ENCODE data around the gene MOCS3.
A peak's percentile ranks its signal among the peaks of the same experiment; 100 is the strongest.

Gene MOCS3

GRCh38 chr20:50982363-50982762, 23.7 kb downstream of the MOCS3 start:
- DNase-seq (ENCODE audit: low spot score): peak; percentile 44

- no peak for DNase-seq (ENCODE audit: low spot score)
These were observed 24.7 kb downstream of the MOCS3 start for GRCh38 chr20:50983321-50983720.

DNA sequence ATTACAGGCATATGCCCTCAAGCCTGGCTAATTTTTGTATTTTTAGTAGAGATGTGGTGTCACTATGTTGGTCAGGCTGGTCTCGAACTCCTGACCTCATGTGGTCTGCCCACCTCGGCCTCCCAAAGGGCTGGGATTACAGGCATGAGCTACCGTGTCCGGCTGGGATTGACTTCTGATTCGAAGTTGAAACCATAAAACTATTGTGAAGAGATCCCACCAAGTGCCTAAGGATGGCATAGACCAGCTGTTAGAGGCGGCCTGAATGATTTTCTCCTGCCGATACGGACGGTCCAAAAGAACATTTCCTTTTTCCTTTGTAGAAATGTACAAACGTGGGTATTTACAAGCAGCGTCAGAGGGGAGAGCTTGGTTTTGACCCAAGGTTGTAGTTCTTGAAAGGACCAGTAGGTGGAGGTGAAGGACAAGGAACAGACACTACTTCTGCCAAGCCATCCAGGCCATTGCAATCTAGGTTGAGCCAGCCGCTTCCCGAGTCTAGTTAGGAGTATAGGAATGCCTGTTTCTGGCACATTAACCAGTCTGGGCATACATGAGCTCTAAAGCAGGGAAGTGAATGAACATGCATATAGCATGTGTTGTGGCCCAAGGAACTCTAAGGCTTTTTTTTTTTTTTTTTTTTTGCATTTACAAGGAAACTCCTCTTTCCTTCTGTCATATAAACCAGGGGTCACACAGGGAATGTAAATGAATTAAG, 29.0 kb downstream of the MOCS3 start:
- peak; percentile 79 for DNase-seq (ENCODE audit: low spot score)

DNA sequence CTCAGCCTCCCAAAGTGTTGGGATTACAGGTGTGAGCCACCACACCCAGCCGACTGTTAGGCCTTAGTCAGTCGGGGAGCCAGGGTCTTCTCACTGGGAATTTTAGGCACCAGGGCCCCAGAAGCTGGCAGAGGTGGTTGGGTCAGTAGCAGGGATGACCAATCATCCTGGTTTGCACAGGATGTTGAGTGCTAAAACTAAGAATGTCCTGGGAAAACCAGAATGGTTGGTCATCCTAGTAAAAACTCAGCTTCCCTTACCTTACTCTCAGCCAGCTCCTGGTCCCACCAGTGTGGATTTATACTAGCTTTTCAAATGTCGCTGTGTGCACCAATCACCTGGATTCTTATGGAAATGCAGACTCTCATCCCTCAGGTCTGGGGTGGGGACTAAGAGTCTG, 32.5 kb downstream of the MOCS3 start:
- no peak for DNase-seq (ENCODE audit: low spot score)

GRCh38 chr20:50992336-50992732, 33.7 kb downstream of the MOCS3 start:
- DNase-seq (ENCODE audit: low spot score): no peak

GRCh38 chr20:50992733-50993457, 34.3 kb downstream of the MOCS3 start:
- DNase-seq (ENCODE audit: low spot score): peak; percentile 84

DNA sequence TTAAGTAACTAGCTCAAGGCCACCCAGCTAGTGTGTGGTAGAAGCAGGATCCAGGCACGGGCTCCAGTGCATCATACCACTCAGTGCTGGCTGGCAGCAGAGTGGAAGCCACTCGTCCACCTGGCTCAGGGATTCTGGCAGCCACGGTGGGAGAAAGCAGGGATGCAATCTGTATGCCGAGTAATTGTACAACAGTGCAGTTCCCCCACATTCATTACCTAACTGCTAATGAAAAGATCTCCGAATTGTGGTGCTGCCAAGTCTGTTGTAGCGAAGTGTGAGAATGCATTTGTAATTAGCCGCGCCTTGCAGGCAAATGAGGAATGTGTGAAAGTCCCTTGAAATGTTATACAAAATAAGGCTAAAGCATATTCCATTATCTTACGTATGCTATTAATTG, 35.3 kb downstream of the MOCS3 start:
- no peak for DNase-seq (ENCODE audit: low spot score)

- peak; percentile 45 for DNase-seq (ENCODE audit: low spot score)
These were observed 36.9 kb downstream of the MOCS3 start for GRCh38 chr20:50995506-50995905.

DNA sequence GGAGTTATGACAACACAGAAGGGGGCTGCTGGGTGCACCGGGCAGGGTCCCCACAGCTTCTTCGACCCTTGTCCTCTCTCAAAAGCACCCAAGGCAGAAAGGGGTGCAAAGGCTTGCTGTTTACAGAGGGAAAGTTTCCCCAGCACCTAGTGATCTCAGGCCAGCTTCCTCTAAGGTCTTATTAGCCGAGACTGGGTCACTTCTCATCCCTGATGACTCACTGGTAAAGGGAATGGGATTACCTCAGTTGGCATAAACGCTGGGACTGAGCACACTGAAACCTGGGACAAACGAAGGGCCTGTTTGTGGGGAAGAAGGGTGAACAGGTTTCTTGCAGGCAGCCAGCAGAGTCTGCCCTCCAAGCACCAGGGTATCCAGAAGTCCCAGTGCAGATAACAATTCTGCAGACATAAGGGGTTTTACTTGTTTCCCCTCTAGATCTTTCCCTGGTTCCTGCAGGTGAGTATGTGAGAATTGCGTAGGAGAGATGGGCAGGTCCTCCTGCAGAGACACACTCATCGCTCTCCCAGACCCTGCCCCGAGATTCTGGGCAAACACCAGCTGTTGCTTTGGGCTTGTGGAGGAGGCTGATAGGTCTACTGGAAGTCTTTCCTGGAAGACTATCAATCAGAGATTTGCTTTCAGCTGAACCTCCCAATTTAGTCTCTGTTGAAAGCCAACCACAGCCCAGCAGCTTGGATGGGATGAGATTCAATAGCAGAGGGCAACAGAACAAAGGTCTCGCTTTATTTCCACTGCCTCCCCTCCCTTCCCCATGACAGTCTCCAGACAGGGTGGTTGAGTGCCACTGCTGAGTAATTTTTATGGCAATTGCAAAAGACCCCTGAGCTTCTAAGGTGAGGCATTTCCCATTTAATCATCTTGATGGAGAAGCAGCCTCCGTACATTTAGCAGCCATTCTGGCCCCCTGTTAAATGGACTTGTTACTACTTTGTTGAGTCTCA, 38.6 kb downstream of the MOCS3 start:
- DNase-seq (ENCODE audit: low spot score): no peak

DNA sequence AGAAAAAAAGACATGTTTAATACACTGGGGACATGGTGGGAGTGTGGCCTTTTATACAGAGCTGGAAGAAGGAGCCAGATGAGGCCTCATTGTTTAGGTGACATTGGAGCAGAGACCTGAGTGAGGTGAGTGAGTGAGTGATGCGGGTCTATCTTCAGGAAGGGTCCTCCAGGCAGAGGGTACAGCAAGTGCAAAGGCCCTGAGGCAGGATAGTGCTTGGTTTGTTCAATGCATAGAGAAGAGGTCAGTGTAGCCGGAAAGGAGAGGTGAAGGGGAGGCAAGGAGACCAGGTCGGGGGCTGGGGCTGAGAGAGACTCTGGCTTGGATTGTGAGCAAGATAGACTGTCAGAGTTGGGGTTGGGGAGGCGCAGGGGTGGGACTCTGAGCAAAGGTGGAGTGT, 40.7 kb downstream of the MOCS3 start:
- DNase-seq (ENCODE audit: low spot score): no peak

GRCh38 chr20:51001430-51002265, 43.0 kb downstream of the MOCS3 start:
- no peak for DNase-seq (ENCODE audit: low spot score)

GRCh38 chr20:51002633-51003032, 44.0 kb downstream of the MOCS3 start:
- no peak for DNase-seq (ENCODE audit: low spot score)

GRCh38 chr20:51003753-51004152, 45.1 kb downstream of the MOCS3 start:
- DNase-seq (ENCODE audit: low spot score): no peak

- DNase-seq (ENCODE audit: low spot score): no peak
These were observed 45.7 kb downstream of the MOCS3 start for GRCh38 chr20:51004305-51004727.

DNA sequence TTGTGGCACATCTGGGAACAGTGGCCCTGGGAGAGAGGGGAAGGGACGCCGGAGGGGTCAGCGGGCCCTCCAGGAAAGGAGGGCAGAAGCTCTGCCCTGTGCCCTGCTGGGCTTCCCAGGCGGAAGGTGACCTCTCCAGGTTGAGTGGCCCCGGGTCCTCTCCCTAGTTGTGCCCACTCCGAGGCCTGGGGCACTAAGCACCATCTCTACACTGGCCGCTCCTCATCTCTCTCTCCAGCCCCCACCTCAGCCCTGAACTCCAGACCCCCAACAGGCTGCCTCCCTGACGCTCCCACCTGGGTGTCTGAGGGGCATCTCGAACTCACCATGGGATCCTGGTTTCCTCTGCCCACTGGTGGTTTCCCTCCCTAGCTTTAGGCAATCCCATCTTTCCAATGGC, 46.2 kb downstream of the MOCS3 start:
- DNase-seq (ENCODE audit: low spot score): no peak

DNA sequence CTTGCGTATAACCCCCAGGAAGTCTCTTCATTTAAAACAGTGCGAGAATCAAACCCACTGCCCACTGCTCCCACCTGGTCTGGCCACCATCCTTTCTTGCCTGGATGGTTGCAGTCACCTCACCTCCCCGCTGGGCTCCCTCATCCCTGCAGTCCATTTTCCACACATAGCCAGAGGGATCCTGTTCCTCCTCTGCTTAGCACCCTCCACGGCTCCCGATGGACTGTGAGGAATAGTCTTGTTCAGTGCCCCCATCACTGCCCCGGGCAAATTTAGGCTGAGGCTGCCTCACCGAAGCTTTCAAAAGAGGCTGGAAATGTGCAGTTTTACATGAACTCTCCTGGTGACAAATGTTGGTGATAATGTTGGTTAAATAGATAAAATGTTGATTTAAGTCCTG, 46.6 kb downstream of the MOCS3 start:
- DNase-seq (ENCODE audit: low spot score): no peak

- no peak for DNase-seq (ENCODE audit: low spot score)
These were observed 50.1 kb downstream of the MOCS3 start for GRCh38 chr20:51008718-51009117.

GRCh38 chr20:51009303-51010042, 50.9 kb downstream of the MOCS3 start:
- no peak for DNase-seq (ENCODE audit: low spot score)

GRCh38 chr20:51010043-51010365, 51.4 kb downstream of the MOCS3 start:
- no peak for DNase-seq (ENCODE audit: low spot score)

- no peak for DNase-seq (ENCODE audit: low spot score)
These were observed 52.3 kb downstream of the MOCS3 start for GRCh38 chr20:51010932-51011331.

DNA sequence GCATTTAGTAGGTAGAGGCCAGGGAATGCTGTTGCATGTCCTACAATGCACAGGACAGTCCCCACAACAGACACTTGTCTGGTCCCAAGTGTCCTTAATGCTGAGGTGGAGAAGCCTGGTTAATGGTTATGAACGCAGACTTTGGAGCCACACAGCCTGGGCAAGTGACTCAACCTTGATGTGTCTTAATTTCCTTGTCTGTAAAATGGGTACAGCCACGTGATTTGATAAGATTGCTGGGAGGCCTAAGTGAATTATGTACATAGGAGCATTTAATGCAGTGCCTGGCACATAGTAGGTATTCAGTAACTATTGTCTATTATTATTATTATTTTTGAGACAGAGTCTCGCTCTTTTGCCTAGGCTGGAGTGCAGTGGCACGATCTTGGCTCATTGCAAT, 52.9 kb downstream of the MOCS3 start:
- no peak for DNase-seq (ENCODE audit: low spot score)

Measured in AG08396 (cell line).